IMR-90 (cell line): ENCODE measurements around the gene LILRA6.
"Not testable (repeated sequence)": the region's sequence is repeated elsewhere in the genome, so short reads cannot be mapped to it uniquely, and the experiment has no call there.

Experiments used
- BHLHE40 ChIP-seq: fragments of 150-350 bp; IDR thresholded peaks from 2 replicates; pipeline ENCODE4 v1.6.1; 2016; ENCODE audit warnings: mild to moderate bottlenecking, low read depth, low read length
- CEBPB ChIP-seq: IDR thresholded peaks from 2 replicates; pipeline ENCODE4 v1.6.1; 2012; ENCODE audit warnings: low read depth, low read length, improper control_type of control experiment
- CHD1 ChIP-seq: IDR thresholded peaks from 2 replicates; pipeline ENCODE4 v1.6.1; 2012; ENCODE audit warnings: low read depth, low read length, improper control_type of control experiment
- FOS ChIP-seq: fragments of 150-350 bp; IDR thresholded peaks from 2 replicates; pipeline ENCODE4 v1.6.1; 2016; ENCODE audit warnings: low read depth, low read length
- MXI1 ChIP-seq: IDR thresholded peaks from 2 replicates; pipeline ENCODE4 v1.6.1; 2012; ENCODE audit warnings: low read depth, mild to moderate bottlenecking, low read length, moderate library complexity, borderline replicate concordance
- POLR2A ChIP-seq: IDR thresholded peaks from 2 replicates; pipeline ENCODE4 v1.6.1; 2012; ENCODE audit warnings: mild to moderate bottlenecking, low read depth, low read length
- RAD21 ChIP-seq: IDR thresholded peaks from 2 replicates; pipeline ENCODE4 v1.6.1; 2012; ENCODE audit warnings: low read length, improper control_type of control experiment
- RCOR1 ChIP-seq: IDR thresholded peaks from 2 replicates; pipeline ENCODE4 v1.6.1; 2012; ENCODE audit warnings: mild to moderate bottlenecking, low read length, improper control_type of control experiment; ENCODE audit not compliant: insufficient replicate concordance
- RFX5 ChIP-seq: IDR thresholded peaks from 2 replicates; pipeline ENCODE4 v1.8.0; 2012; ENCODE audit warnings: low read depth, mild to moderate bottlenecking, low read length, moderate library complexity
- SMC3 ChIP-seq: fragments of 150-350 bp; IDR thresholded peaks from 2 replicates; pipeline ENCODE4 v1.6.1; 2016; ENCODE audit warnings: low read depth, mild to moderate bottlenecking, antibody characterized with exemption, low read length, moderate library complexity
- USF2 ChIP-seq: fragments of 150-350 bp; IDR thresholded peaks from 2 replicates; pipeline ENCODE4 v1.6.1; 2017; ENCODE audit warnings: mild to moderate bottlenecking, antibody characterized with exemption, low read length, low read depth
- TF ChIP-seq, protein P1 (sequence below): conservative IDR thresholded peaks from 2 replicates; pipeline ENCODE4 v1.5.1; 2012; ENCODE audit warnings: mild to moderate bottlenecking, low read depth, low read length, improper control_type of control experiment

GRCh38 chr19:54278571-54279195 is 36.1 kb upstream of the LILRA6 start:
- TF ChIP-seq RAD21, CHD1, POLR2A, MXI1, FOS, BHLHE40, USF2, RFX5, CEBPB, SMC3, RCOR1: not testable (repeated sequence)
- TF ChIP-seq, protein P1, sequence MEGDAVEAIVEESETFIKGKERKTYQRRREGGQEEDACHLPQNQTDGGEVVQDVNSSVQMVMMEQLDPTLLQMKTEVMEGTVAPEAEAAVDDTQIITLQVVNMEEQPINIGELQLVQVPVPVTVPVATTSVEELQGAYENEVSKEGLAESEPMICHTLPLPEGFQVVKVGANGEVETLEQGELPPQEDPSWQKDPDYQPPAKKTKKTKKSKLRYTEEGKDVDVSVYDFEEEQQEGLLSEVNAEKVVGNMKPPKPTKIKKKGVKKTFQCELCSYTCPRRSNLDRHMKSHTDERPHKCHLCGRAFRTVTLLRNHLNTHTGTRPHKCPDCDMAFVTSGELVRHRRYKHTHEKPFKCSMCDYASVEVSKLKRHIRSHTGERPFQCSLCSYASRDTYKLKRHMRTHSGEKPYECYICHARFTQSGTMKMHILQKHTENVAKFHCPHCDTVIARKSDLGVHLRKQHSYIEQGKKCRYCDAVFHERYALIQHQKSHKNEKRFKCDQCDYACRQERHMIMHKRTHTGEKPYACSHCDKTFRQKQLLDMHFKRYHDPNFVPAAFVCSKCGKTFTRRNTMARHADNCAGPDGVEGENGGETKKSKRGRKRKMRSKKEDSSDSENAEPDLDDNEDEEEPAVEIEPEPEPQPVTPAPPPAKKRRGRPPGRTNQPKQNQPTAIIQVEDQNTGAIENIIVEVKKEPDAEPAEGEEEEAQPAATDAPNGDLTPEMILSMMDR = not testable (repeated sequence)
